Esophagus (tissue), 2 donors: ENCODE data around the gene WDR91. TPM values are rescaled to one million over a fixed set of nuclear protein-coding genes. Genes with fewer than 3 reads are reported as not detected.

Experiments
- H3K27ac ChIP-seq, 2 donors: one replicate each; pipeline ENCODE4 v1.5.1; 2013; ENCODE audit warnings: low read depth in 2 of 2, mild to moderate bottlenecking in 2 of 2, inconsistent platforms in 1 of 2, low read length in 1 of 2, moderate library complexity in 1 of 2
- H3K27me3 ChIP-seq, 2 donors: one replicate each; pipeline ENCODE4 v1.6.1; 2013; ENCODE audit warnings: low read length in 2 of 2, control low read depth in 1 of 2, mild to moderate bottlenecking in 1 of 2; ENCODE audit not compliant: insufficient read depth in 2 of 2, control insufficient read depth in 1 of 2
- H3K36me3 ChIP-seq, 2 donors: one replicate each; pipeline ENCODE4 v1.6.1; 2013; ENCODE audit warnings: low read length in 1 of 2; ENCODE audit not compliant: control insufficient read depth in 2 of 2, insufficient read depth in 2 of 2
- H3K4me1 ChIP-seq, 2 donors: one replicate each; pipeline ENCODE4 v1.6.1; 2013; ENCODE audit warnings: low read length in 1 of 2; ENCODE audit not compliant: control insufficient read depth in 2 of 2, insufficient read depth in 2 of 2
- H3K4me3 ChIP-seq, 2 donors: one replicate each; pipeline ENCODE4 v1.5.1; 2013; ENCODE audit warnings: low read length in 2 of 2, mild to moderate bottlenecking in 2 of 2, low read depth in 1 of 2, moderate library complexity in 1 of 2
- H3K9me3 ChIP-seq, 2 donors: one replicate each; pipeline ENCODE4 v1.6.1; 2013; ENCODE audit warnings: mild to moderate bottlenecking in 2 of 2, low read depth in 1 of 2, low read length in 1 of 2, moderate library complexity in 1 of 2; ENCODE audit not compliant: control insufficient read depth in 2 of 2, insufficient read depth in 1 of 2
- WGBS, 2 donors: extraction: QIAGEN DNeasy Blood & Tissue Kit; methylation state at CpG; one replicate each; pipeline ENCODE4 v1.1.7; 2013; 5-methylcytosine and 5-hydroxymethylcytosine counted together
- polyA plus RNA-seq, 2 donors: library from polyadenylated mRNA; stranded (reverse); fragments of 200-250 nt; gene quantifications; one replicate each; pipeline ENCODE4 v1.2.3, GENCODE V29; 2013
- donor health status: healthy with polysubstance abuse.
- donor health status: Bipolar disorder and iron deficiency.

Gene WDR91
- polyA plus RNA-seq, 2 donors, result 19.9 to 21.9 TPM

- WGBS, 2 donors, result 95% methylated on average over 22 of the region's 22 CpGs
Measured at GRCh38 chr7:135247746-135248471, 36.6 kb upstream of the WDR91 start.

GRCh38 chr7:135246191-135246825 lies 35.0 kb upstream of the WDR91 start:
- no peaks in the 10 kb centered on the region for H3K9me3 ChIP-seq
- no peak overlapping the region for H3K27ac ChIP-seq
- H3K4me1 ChIP-seq, result no peaks in the 10 kb centered on the region
- no peaks in the 10 kb centered on the region for H3K36me3 ChIP-seq
- H3K27me3 ChIP-seq, result no peaks in the 10 kb centered on the region
- 97% methylated on average over 43 of the region's 43 CpGs for WGBS, 2 donors
- H3K4me3 ChIP-seq, result no peak overlapping the region

More at GRCh38 chr7:135247746-135248471, 36.6 kb upstream of the WDR91 start:
- H3K4me1 ChIP-seq, result no peaks in the 10 kb centered on the region
- H3K36me3 ChIP-seq, result no peaks in the 10 kb centered on the region
- H3K27ac ChIP-seq, result no peak overlapping the region
- H3K27me3 ChIP-seq, result no peaks in the 10 kb centered on the region
- H3K4me3 ChIP-seq, result no peak overlapping the region
- no peaks in the 10 kb centered on the region for H3K9me3 ChIP-seq

GRCh38 chr7:135245226-135246190 lies 34.2 kb upstream of the WDR91 start:
- Histone ChIP-seq H3K27ac (no peak overlapping the region), H3K27me3 (no peaks in the 10 kb centered on the region), H3K4me1 (no peaks in the 10 kb centered on the region), H3K4me3 (no peak overlapping the region), H3K36me3 (no peaks in the 10 kb centered on the region), H3K9me3 (no peaks in the 10 kb centered on the region)
- WGBS, 2 donors, result 85 to 89% methylated on average over 9 of the region's 9 CpGs

- H3K4me1 ChIP-seq, result no peaks in the 10 kb centered on the region
- WGBS, 2 donors, result 74 to 79% methylated on average over 5 of the region's 5 CpGs
Measured at GRCh38 chr7:135242096-135242684, 30.9 kb upstream of the WDR91 start.

GRCh38 chr7:135240441-135240840 lies 29.1 kb upstream of the WDR91 start:
- 84 to 85% methylated on average over 9 of the region's 9 CpGs for WGBS, 2 donors
- H3K4me1 ChIP-seq, result no peaks in the 10 kb centered on the region

More at GRCh38 chr7:135242096-135242684, 30.9 kb upstream of the WDR91 start:
- H3K4me3 ChIP-seq, result no peak overlapping the region
- no peaks in the 10 kb centered on the region for H3K36me3 ChIP-seq
- H3K27me3 ChIP-seq, result no peaks in the 10 kb centered on the region
- H3K9me3 ChIP-seq, result peaks cover 0 to 3% of the 10 kb centered on the region in 2 donors
- no peak overlapping the region for H3K27ac ChIP-seq

GRCh38 chr7:135239263-135239662 lies 27.9 kb upstream of the WDR91 start:
- Histone ChIP-seq H3K27me3 (no peaks in the 10 kb centered on the region), H3K4me1 (no peaks in the 10 kb centered on the region), H3K4me3 (no peak overlapping the region), H3K9me3 (peaks cover 0 to 3% of the 10 kb centered on the region in 2 donors), H3K27ac (no peak overlapping the region), H3K36me3 (no peaks in the 10 kb centered on the region)
- WGBS, 2 donors, result 92 to 93% methylated on average over 7 of the region's 7 CpGs

More at GRCh38 chr7:135240441-135240840, 29.1 kb upstream of the WDR91 start:
- Histone ChIP-seq H3K36me3 (no peaks in the 10 kb centered on the region), H3K4me3 (no peak overlapping the region), H3K27me3 (no peaks in the 10 kb centered on the region), H3K27ac (no peak overlapping the region), H3K9me3 (peaks cover 0 to 3% of the 10 kb centered on the region in 2 donors)

- no peak overlapping the region for H3K27ac ChIP-seq
- H3K4me3 ChIP-seq, result no peak overlapping the region
- 87 to 88% methylated on average over 11 of the region's 11 CpGs for WGBS, 2 donors
- no peaks in the 10 kb centered on the region for H3K36me3 ChIP-seq
- no peaks in the 10 kb centered on the region for H3K4me1 ChIP-seq
- peaks cover 3% of the 10 kb centered on the region in 2 donors for H3K9me3 ChIP-seq
- no peaks in the 10 kb centered on the region for H3K27me3 ChIP-seq
Measured at GRCh38 chr7:135238112-135238744, 26.9 kb upstream of the WDR91 start.

- Histone ChIP-seq H3K36me3 (no peaks in the 10 kb centered on the region), H3K4me1 (no peaks in the 10 kb centered on the region), H3K4me3 (no peak overlapping the region), H3K27ac (no peak overlapping the region), H3K9me3 (peaks cover 3% of the 10 kb centered on the region in 2 donors), H3K27me3 (no peaks in the 10 kb centered on the region)
- WGBS, 2 donors, result 61 to 68% methylated on average over 2 of the region's 2 CpGs
Measured at GRCh38 chr7:135236727-135237126, 25.4 kb upstream of the WDR91 start.

- Histone ChIP-seq H3K9me3 (peaks cover 3% of the 10 kb centered on the region in 2 donors), H3K36me3 (no peaks in the 10 kb centered on the region), H3K27ac (no peak overlapping the region), H3K4me1 (no peaks in the 10 kb centered on the region), H3K4me3 (no peak overlapping the region), H3K27me3 (no peaks in the 10 kb centered on the region)
- 96% methylated on average over 5 of the region's 5 CpGs for WGBS, 2 donors
Measured at GRCh38 chr7:135235841-135236240, 24.5 kb upstream of the WDR91 start.
